22Rv1 (cell line): Measurements from ENCODE around the gene PIK3CG.
"Not testable (repeated sequence)": the region's sequence is repeated elsewhere in the genome, so short reads cannot be mapped to it uniquely, and the experiment has no call there.

Experiments used
- H3K27ac ChIP-seq: fragments of 450-650 bp; 2 replicates; pipeline ENCODE4 v1.5.1; 2017
- CTCF ChIP-seq: fragments of 450-650 bp; IDR thresholded peaks from 2 replicates; pipeline ENCODE4 v1.5.1; 2017; ENCODE audit warnings: mild to moderate bottlenecking
- ZFX ChIP-seq: fragments of 450-650 bp; IDR thresholded peaks from 2 replicates; pipeline ENCODE4 v1.6.1; 2017; ENCODE audit warnings: antibody characterized with exemption, borderline replicate concordance

PIK3CG gene

GRCh38 chr7:106891548-106892410, 26.7 kb downstream of the PIK3CG start:
- TF ChIP-seq CTCF (peak; percentile 33), ZFX (no peak)
- H3K27ac ChIP-seq: no peak overlapping the region

GRCh38 chr7:106893591-106893990, 28.5 kb downstream of the PIK3CG start:
- TF ChIP-seq ZFX (no peak), CTCF (no peak)
- no peak overlapping the region for H3K27ac ChIP-seq

- H3K27ac ChIP-seq: no peak overlapping the region
- no peak for TF ChIP-seq ZFX
- TF ChIP-seq CTCF: no peak
These were observed 30.3 kb downstream of the PIK3CG start for GRCh38 chr7:106895246-106895864.

GRCh38 chr7:106896231-106896630, 31.1 kb downstream of the PIK3CG start:
- TF ChIP-seq ZFX (no peak), CTCF (no peak)
- H3K27ac ChIP-seq: no peak overlapping the region

- H3K27ac ChIP-seq: not testable (repeated sequence)
These were observed 32.5 kb downstream of the PIK3CG start for GRCh38 chr7:106897553-106897952.

GRCh38 chr7:106898967-106899366, 33.9 kb downstream of the PIK3CG start:
- H3K27ac ChIP-seq: not testable (repeated sequence)

- no peak for TF ChIP-seq ZFX
- TF ChIP-seq CTCF: no peak
- no peak overlapping the region for H3K27ac ChIP-seq
These were observed 36.9 kb downstream of the PIK3CG start for GRCh38 chr7:106901828-106902441.

GRCh38 chr7:106905734-106906133, 40.7 kb downstream of the PIK3CG start:
- TF ChIP-seq CTCF: no peak
- no peak for TF ChIP-seq ZFX
- H3K27ac ChIP-seq: no peak overlapping the region
